OCI-LY1 (cell line): ENCODE measurements around the gene TMEM176A.

Experiments
- H2AFZ ChIP-seq: fragments of 200-600 bp; sonication (generic), shearing (Covaris generic); 2 replicates; pipeline ENCODE4 v1.6.0; 2014; ENCODE audit warnings: antibody characterized with exemption, mild to moderate bottlenecking, low read length
- H3F3A ChIP-seq: fragments of 200-600 bp; sonication (generic), shearing (Covaris generic); 2 replicates; pipeline ENCODE4 v1.6.0; 2014; ENCODE audit warnings: mild to moderate bottlenecking, antibody characterized with exemption, low read length, moderate library complexity; ENCODE audit not compliant: insufficient read depth
- H3K27ac ChIP-seq: fragments of 200-600 bp; sonication (generic); 2 replicates; pipeline ENCODE4 v1.5.1; 2014; ENCODE audit warnings: low read length, mixed run types, mild to moderate bottlenecking, low read depth; ENCODE audit not compliant: poor library complexity, severe bottlenecking
- H3K27me3 ChIP-seq: fragments of 200-600 bp; sonication (generic); 2 replicates; pipeline ENCODE4 v1.6.0; 2014; ENCODE audit warnings: antibody characterized with exemption, mild to moderate bottlenecking, low read length, moderate library complexity; ENCODE audit not compliant: insufficient read depth
- H3K36me3 ChIP-seq: fragments of 200-600 bp; sonication (generic); 2 replicates; pipeline ENCODE4 v1.6.1; 2014; ENCODE audit warnings: mild to moderate bottlenecking, antibody characterized with exemption, low read length, moderate library complexity, mixed read lengths; ENCODE audit not compliant: insufficient read depth
- H3K4me1 ChIP-seq: fragments of 200-600 bp; sonication (generic); 2 replicates; pipeline ENCODE4 v1.5.1; 2014; ENCODE audit warnings: mild to moderate bottlenecking, low read length, moderate library complexity; ENCODE audit not compliant: insufficient read depth, severe bottlenecking
- H3K4me2 ChIP-seq: fragments of 200-600 bp; sonication (generic), shearing (Covaris generic); 2 replicates; pipeline ENCODE4 v1.6.1; 2014; ENCODE audit warnings: low read length
- H3K4me3 ChIP-seq: fragments of 200-600 bp; sonication (generic); 2 replicates; pipeline ENCODE4 v1.5.1; 2014; ENCODE audit warnings: low read length, low read depth, mild to moderate bottlenecking, mixed read lengths; ENCODE audit not compliant: poor library complexity, severe bottlenecking
- H3K79me2 ChIP-seq: fragments of 200-600 bp; shearing (Covaris generic); 2 replicates; pipeline ENCODE4 v1.6.1; 2016; ENCODE audit warnings: mixed run types, low read length, mixed read lengths; ENCODE audit not compliant: insufficient read depth
- H3K9ac ChIP-seq: fragments of 200-600 bp; sonication (generic), shearing (Covaris generic); 2 replicates; pipeline ENCODE4 v1.6.1; 2014; ENCODE audit warnings: mild to moderate bottlenecking, low read length, mixed read lengths
- H3K9me2 ChIP-seq: fragments of 200-600 bp; sonication (generic), shearing (Covaris generic); 2 replicates; pipeline ENCODE4 v1.6.1; 2014; ENCODE audit warnings: low read depth, mild to moderate bottlenecking, low read length, mixed read lengths
- H3K9me3 ChIP-seq: fragments of 200-600 bp; shearing (Covaris generic); 2 replicates; pipeline ENCODE4 v1.6.1; 2014; ENCODE audit warnings: low read length, mixed read lengths
- H4K20me1 ChIP-seq: fragments of 200-600 bp; sonication (generic), shearing (Covaris generic); 2 replicates; pipeline ENCODE4 v1.6.0; 2016; ENCODE audit warnings: mild to moderate bottlenecking, low read length; ENCODE audit not compliant: insufficient read depth
- EZH2 ChIP-seq: fragments of 200-600 bp; sonication (generic), shearing (Covaris generic); IDR thresholded peaks from 2 replicates; pipeline ENCODE4 v1.8.0; 2017; ENCODE audit warnings: borderline replicate concordance, mixed run types, mild to moderate bottlenecking, antibody characterized with exemption, low read length, moderate library complexity, mixed read lengths
- TF ChIP-seq, protein P1 (sequence below): fragments of 200-600 bp; sonication (generic), shearing (Covaris generic); IDR thresholded peaks from 2 replicates; pipeline ENCODE4 v1.5.1; 2017; ENCODE audit warnings: mild to moderate bottlenecking, antibody characterized with exemption, low read length, moderate library complexity, mixed read lengths

The TMEM176A gene

DNA sequence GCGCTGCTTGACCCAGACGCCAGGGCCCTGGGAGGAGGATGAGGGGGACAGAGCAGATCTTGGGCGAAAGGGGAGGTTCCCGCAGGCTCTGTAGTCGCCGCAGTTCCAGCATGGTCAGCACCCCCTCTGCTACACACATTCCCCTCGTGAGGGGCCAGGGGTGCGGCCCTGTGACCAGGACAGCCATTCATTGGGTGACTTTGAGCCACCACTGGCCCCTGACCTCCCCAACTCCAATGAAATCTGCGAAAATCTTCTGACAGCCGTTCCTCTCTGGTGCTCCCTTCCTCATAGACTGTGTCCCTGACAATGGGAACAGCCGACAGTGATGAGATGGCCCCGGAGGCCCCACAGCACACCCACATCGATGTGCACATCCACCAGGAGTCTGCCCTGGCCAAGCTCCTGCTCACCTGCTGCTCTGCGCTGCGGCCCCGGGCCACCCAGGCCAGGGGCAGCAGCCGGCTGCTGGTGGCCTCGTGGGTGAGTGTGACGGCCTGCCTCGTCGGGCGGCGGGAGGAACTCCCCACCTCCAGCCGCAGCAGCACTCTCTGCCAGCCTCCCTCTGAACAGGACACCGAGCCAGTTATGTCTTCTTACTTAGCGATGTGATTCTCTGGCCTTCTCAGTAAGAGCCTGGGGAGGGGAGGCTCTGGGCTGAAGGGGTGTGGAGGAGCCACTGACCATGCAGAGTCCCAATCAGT is 825 bp downstream of the TMEM176A start:
- Histone ChIP-seq H3K27me3 (peaks cover 12% of the 10 kb centered on the region), H3K9me3 (no peaks in the 10 kb centered on the region), H3K9ac (no peak overlapping the region), H3F3A (no peaks in the 10 kb centered on the region), H4K20me1 (no peaks in the 10 kb centered on the region), H3K9me2 (0 out of 2 replicates have a peak, but pooled peaks cover under 1% of the 10 kb centered on the region), H2AFZ (no peak overlapping the region), H3K4me2 (no peak overlapping the region), H3K4me3 (no peak overlapping the region), H3K36me3 (no peaks in the 10 kb centered on the region), H3K79me2 (no peaks in the 10 kb centered on the region), H3K27ac (no peak overlapping the region), H3K4me1 (no peaks in the 10 kb centered on the region)
- TF ChIP-seq, protein P1, sequence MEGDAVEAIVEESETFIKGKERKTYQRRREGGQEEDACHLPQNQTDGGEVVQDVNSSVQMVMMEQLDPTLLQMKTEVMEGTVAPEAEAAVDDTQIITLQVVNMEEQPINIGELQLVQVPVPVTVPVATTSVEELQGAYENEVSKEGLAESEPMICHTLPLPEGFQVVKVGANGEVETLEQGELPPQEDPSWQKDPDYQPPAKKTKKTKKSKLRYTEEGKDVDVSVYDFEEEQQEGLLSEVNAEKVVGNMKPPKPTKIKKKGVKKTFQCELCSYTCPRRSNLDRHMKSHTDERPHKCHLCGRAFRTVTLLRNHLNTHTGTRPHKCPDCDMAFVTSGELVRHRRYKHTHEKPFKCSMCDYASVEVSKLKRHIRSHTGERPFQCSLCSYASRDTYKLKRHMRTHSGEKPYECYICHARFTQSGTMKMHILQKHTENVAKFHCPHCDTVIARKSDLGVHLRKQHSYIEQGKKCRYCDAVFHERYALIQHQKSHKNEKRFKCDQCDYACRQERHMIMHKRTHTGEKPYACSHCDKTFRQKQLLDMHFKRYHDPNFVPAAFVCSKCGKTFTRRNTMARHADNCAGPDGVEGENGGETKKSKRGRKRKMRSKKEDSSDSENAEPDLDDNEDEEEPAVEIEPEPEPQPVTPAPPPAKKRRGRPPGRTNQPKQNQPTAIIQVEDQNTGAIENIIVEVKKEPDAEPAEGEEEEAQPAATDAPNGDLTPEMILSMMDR, result no peak
- no peak for TF ChIP-seq EZH2

DNA sequence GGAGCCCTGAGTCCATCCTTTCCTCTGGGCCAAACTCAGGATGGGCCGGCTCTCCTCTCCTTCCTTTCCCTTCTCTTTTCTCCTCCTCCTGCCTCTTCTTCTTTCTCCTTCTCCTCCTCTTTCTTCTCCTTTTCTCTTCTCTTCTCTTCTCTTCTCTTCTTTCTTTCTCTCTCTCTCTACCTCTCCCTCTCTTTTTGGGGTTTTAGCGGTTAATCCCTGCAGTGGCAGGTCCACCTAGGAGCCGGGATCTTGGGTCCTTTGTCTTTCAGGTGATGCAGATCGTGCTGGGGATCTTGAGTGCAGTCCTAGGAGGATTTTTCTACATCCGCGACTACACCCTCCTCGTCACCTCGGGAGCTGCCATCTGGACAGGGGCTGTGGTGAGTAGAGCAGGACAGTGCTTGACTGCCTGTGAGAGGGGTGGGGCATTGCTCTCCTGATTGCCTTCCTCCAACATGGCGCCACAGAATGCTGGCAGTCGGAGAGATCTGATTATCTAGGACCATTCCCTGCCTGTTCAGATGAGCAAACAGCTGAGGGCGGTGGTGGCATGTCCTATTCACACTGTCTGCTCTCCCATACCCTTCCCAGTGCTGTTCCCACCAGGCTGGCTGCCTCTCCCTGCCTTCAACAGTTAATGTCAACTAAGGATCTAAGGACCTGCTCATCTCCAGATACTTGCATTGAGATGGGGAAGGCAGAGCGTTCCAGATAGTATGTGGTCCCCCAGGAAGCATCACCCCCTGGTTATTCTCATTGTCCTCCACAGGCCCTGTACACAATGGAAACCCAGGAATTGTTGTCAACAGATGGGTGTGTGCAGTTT is 1.6 kb downstream of the TMEM176A start:
- Histone ChIP-seq H3K27ac (no peak overlapping the region), H3K79me2 (no peaks in the 10 kb centered on the region), H3K4me1 (no peaks in the 10 kb centered on the region), H3K9me3 (peaks cover 5% of the 10 kb centered on the region), H3K27me3 (peaks cover 18% of the 10 kb centered on the region), H3F3A (no peaks in the 10 kb centered on the region), H3K9ac (no peak overlapping the region), H3K9me2 (0 out of 2 replicates have a peak, but pooled peaks cover 2% of the 10 kb centered on the region), H3K4me2 (no peak overlapping the region), H4K20me1 (no peaks in the 10 kb centered on the region), H3K4me3 (no peak overlapping the region), H2AFZ (no peak overlapping the region), H3K36me3 (no peaks in the 10 kb centered on the region)
- TF ChIP-seq, protein P1, result no peak
- TF ChIP-seq EZH2, result no peak

DNA sequence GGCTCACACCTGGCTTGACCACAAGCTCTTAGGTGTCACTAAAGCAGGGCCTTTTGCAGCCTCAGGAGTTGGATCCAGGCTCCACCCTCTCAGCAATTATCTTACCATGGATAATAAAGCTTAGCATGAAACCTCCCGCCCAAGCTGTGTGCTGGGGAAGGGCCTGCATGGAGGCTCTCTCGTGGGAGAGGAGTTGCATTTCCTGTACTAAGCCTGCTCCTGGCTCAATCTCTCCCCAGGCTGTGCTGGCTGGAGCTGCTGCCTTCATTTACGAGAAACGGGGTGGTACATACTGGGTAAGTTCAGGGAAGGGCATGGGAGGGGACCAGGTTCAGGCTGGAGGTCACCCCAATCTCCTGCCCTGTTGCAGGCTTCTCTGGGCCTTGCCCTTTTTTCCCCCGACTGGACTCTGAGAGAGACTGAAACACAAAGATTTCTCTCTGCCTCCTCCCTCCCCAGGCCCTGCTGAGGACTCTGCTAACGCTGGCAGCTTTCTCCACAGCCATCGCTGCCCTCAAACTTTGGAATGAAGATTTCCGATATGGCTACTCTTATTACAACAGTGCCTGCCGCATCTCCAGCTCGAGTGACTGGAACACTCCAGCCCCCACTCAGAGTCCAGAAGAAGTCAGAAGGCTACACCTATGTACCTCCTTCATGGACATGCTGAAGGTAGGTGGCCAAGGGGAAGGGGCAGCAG is 2.7 kb downstream of the TMEM176A start:
- H2AFZ ChIP-seq, result no peak overlapping the region
- H3K9me3 ChIP-seq, result peaks cover 5% of the 10 kb centered on the region
- H3K4me3 ChIP-seq, result no peak overlapping the region
- no peaks in the 10 kb centered on the region for H3K36me3 ChIP-seq
- no peak overlapping the region for H3K9ac ChIP-seq
- H3K4me1 ChIP-seq, result no peaks in the 10 kb centered on the region
- H3K79me2 ChIP-seq, result no peaks in the 10 kb centered on the region
- no peak overlapping the region for H3K4me2 ChIP-seq
- H4K20me1 ChIP-seq, result no peaks in the 10 kb centered on the region
- H3F3A ChIP-seq, result no peaks in the 10 kb centered on the region
- 0 out of 2 replicates have a peak, but pooled peaks cover 2% of the 10 kb centered on the region for H3K9me2 ChIP-seq
- no peak for TF ChIP-seq EZH2
- TF ChIP-seq, protein P1, result no peak
- no peak overlapping the region for H3K27ac ChIP-seq
- H3K27me3 ChIP-seq, result peaks cover 18% of the 10 kb centered on the region
